Gastrocnemius medialis (tissue), 4 donors: ENCODE data around the gene HIVEP2. TPM values are rescaled to one million over a fixed set of nuclear protein-coding genes. Genes with fewer than 3 reads are reported as not detected.

Experiments used
- ATAC-seq, 2 donors: fragments of 150-250 bp; one replicate each; pipeline ENCODE4 v1.9.1; 2016
- DNase-seq, 2 donors: peaks; one replicate each; pipeline ENCODE4 v3.0.0-alpha.2; 2019
- H3K27ac ChIP-seq, 4 donors: fragments of 200-600 bp; sonication (generic); 1 replicate in 1 of 4; 2 replicates in 3 of 4; pipeline ENCODE4 v1.5.1; 2016 to 2018; ENCODE audit warnings: mild to moderate bottlenecking in 2 of 4, moderate library complexity in 1 of 4
- H3K27me3 ChIP-seq, 3 donors: fragments of 200-600 bp; sonication (generic) in 2 of 3; 1 replicate in 1 of 3; 2 replicates in 2 of 3; pipeline versions ENCODE4 v1.5.1 to v1.6.0; 2016 to 2019; ENCODE audit warnings: mild to moderate bottlenecking in 1 of 3, moderate library complexity in 1 of 3
- H3K36me3 ChIP-seq, 2 donors: fragments of 200-600 bp; sonication (generic) in 1 of 2; one replicate each; pipeline ENCODE4 v1.5.1; 2017 to 2018
- H3K4me1 ChIP-seq, 2 donors: fragments of 200-600 bp; sonication (generic) in 1 of 2; one replicate each; pipeline ENCODE4 v1.5.1; 2016 to 2017; ENCODE audit warnings: mild to moderate bottlenecking in 2 of 2
- H3K4me3 ChIP-seq, 4 donors: fragments of 200-600 bp; sonication (generic) in 3 of 4; 1 replicate in 1 of 4; 2 replicates in 3 of 4; pipeline ENCODE4 v1.5.1; 2016 to 2019; ENCODE audit warnings: mild to moderate bottlenecking in 2 of 4
- H3K9me3 ChIP-seq, 3 donors: fragments of 200-600 bp; sonication (generic) in 2 of 3; 1 replicate in 1 of 3; 2 replicates in 2 of 3; pipeline ENCODE4 v1.5.1; 2016 to 2019
- CTCF ChIP-seq, 5 experiments: fragments of 450-650 bp in 3 of 5; fragments of 200-600 bp in 2 of 5; sonication (generic) in 2 of 5; IDR thresholded peaks in 4 of 5; conservative IDR thresholded peaks in 1 of 5; 1 replicate in 4 of 5; 2 replicates in 1 of 5; pipeline ENCODE4 v1.5.1; 2016 to 2019; ENCODE audit warnings: antibody characterized with exemption in 5 of 5, mild to moderate bottlenecking in 3 of 5, moderate library complexity in 3 of 5
- POLR2A ChIP-seq, 2 donors: fragments of 450-650 bp; IDR thresholded peaks; one replicate each; pipeline ENCODE4 v1.6.1; 2017; ENCODE audit warnings: antibody characterized with exemption in 2 of 2, mild to moderate bottlenecking in 2 of 2, moderate library complexity in 2 of 2
- in situ Hi-C, 4 donors: fragments of 200-750 bp; cut with MboI; loops; one replicate each; pipeline versions ENCODE4 v1.15.0 to v1.8.0; 2017; ENCODE audit warnings: low sequenced_read_pairs in 4 of 4
- intact Hi-C: fragments of 100-400 bp; cut with DNase I; formaldehyde crosslinking; loops from one replicate; pipeline ENCODE4 v1.15.1; 2023; ENCODE audit warnings: low total_unique reads
- total RNA-seq, 4 donors: library from RNA; depleted of rRNA; stranded (reverse); fragments of >200 nt; gene quantifications; one replicate each; pipeline versions ENCODE4 v1.1.0 to v1.2.3, GENCODE V29; 2016

The HIVEP2 gene
- total RNA-seq, 4 donors from 2014 or later = 15.9 to 29.4 (median 25.3) TPM

DNA sequence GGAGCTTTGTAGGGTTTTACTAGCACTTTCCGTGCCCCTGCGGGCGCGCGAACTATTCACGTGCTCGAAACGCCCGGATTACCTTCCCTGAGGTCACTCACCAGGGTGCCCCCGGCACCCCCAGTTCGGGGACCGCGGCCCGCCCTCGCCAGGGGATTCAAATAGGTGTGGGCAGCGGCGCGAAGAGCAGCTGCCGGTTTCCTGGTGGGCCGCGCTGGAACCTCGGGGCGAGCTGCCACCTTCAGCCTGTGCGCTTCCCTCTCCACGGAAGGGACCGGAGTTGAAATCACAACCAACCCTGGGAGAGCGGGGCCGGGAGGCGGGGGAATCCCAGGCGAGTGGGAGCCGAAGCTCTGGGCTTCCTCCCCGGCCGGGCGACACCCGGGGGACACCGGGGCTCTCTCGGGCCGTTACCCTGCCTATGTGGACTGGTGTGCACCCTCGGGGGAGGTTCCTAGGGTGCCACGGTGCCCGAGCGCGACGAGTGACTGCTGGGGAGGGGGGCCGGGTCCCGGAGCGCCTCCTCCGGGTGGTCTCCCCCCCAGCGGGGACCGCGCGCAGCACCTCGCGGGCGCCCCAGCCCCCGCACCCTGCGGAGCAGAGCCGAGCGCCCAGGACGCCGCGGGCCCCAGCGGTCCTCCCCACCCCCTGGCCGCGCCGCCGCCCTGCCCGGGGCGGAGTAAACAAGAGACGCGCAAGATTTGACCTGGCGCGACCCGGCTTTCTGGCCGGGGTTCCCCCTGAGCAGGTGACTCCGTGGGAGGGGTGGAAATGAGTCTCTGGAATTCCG lies 2.1 kb upstream of the HIVEP2 start:
- in situ Hi-C loops = loop anchor here in 2 of 4 donors (10.0 to 25.0 kb wide), 4 partner anchors 52 to 110 kb away; no protein-coding TSS in a partner anchor
- TF ChIP-seq POLR2A (IDR thresholded peaks at IDR 0.05) = peak; percentile 89 to 97
- peak in 1 of 5 experiments; percentile 16 for TF ChIP-seq CTCF (IDR thresholded peaks at IDR 0.05 in 4 of 5, conservative IDR thresholded peaks at IDR 0.05 in 1 of 5)

DNA sequence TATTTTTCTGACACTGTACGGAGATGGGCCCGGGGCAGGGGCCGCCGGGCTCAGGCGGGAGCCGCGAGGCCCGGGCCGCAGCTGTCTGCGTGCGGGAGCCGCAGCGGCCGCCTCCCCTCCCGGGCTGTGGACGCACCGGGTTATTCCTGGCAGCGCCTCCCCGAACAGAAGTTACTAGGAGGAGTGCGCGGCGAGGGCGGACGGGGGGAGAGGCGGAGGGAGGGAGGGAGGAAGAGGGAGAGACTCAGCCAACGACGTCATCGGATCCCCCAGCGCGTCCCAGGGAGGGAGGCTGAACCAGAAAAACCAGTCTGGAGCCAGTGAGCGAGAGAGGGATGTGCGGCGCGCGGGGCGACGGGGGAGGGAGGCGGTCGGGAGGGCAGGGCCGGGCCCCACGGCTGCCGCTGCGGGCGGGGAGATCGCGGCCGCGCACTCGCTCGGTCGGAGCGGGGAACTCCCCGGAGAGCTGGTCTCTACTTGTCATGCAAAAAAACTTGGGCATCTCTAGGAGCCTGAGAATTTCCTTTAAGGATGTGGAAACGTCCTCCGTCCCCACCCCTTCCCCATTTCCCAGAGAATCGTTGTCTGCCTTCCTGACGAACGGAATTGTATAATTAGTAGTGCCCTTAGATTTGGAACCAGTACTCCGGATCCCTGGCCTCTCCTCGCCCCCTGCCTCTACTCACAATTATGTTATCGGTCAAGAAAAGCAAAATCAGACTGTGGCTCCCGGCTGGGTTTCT lies 1.4 kb upstream of the HIVEP2 start:
- H3K4me3 ChIP-seq = peak overlapping the region; percentile 82 to 98 (median 88)
- no peaks in the 10 kb centered on the region for H3K9me3 ChIP-seq
- ATAC-seq (peak; percentile 66 to 68), DNase-seq (peak; percentile 99)
- peak overlapping the region; percentile 94 to 100 (median 98) for H3K27ac ChIP-seq
- TF ChIP-seq CTCF (IDR thresholded peaks at IDR 0.05 in 4 of 5, conservative IDR thresholded peaks at IDR 0.05 in 1 of 5) = no peak
- peak; percentile 91 to 96 for TF ChIP-seq POLR2A (IDR thresholded peaks at IDR 0.05)
- intact Hi-C loops (loop anchor here (1.0 to 5.0 kb wide), 5 partner anchors 20 to 124 kb away; partner anchors contain the start of gene AIG1), in situ Hi-C loops (loop anchor here in 2 of 4 donors (10.0 to 25.0 kb wide), 4 partner anchors 52 to 109 kb away; no protein-coding TSS in a partner anchor)
- peaks cover 28 to 33% of the 10 kb centered on the region in 2 donors for H3K4me1 ChIP-seq
- no peaks in the 10 kb centered on the region for H3K36me3 ChIP-seq
- no peaks in the 10 kb centered on the region for H3K27me3 ChIP-seq

More for the DNA sequence above, 2.1 kb upstream of the HIVEP2 start:
- no peaks in the 10 kb centered on the region for H3K36me3 ChIP-seq
- peaks cover 21 to 25% of the 10 kb centered on the region in 2 donors for H3K4me1 ChIP-seq
- no peaks in the 10 kb centered on the region for H3K9me3 ChIP-seq
- intact Hi-C loops = loop anchor here (1.0 to 5.0 kb wide), 5 partner anchors 21 to 125 kb away; partner anchors contain the start of gene AIG1
- ATAC-seq = peak; percentile 40 to 45
- H3K4me3 ChIP-seq = peak overlapping the region; percentile 82 to 98 (median 88)
- no peaks in the 10 kb centered on the region for H3K27me3 ChIP-seq
- peak; percentile 87 to 93 for DNase-seq
- H3K27ac ChIP-seq = peak overlapping the region; percentile 94 to 100 (median 98)

GRCh38 chr6:142945446-142946180 lies 637 bp upstream of the HIVEP2 start:
- in situ Hi-C loops = loop anchor here in 2 of 4 donors (10.0 to 25.0 kb wide), 4 partner anchors 51 to 109 kb away; no protein-coding TSS in a partner anchor

More at GRCh38 chr6:142945446-142946180, 637 bp upstream of the HIVEP2 start:
- H3K9me3 ChIP-seq = no peaks in the 10 kb centered on the region
- H3K36me3 ChIP-seq = no peaks in the 10 kb centered on the region
- H3K27ac ChIP-seq = peak overlapping the region; percentile 94 to 100 (median 98)
- intact Hi-C loops = loop anchor here (1.0 to 5.0 kb wide), 6 partner anchors 19 to 249 kb away; partner anchors contain the start of gene AIG1
- ATAC-seq = peak; percentile 28 to 39
- peaks cover 36 to 40% of the 10 kb centered on the region in 2 donors for H3K4me1 ChIP-seq
- H3K4me3 ChIP-seq = peak overlapping the region; percentile 82 to 98 (median 88)
- TF ChIP-seq CTCF (IDR thresholded peaks at IDR 0.05 in 4 of 5, conservative IDR thresholded peaks at IDR 0.05 in 1 of 5) (no peak), POLR2A (IDR thresholded peaks at IDR 0.05) (no peak)
- no peaks in the 10 kb centered on the region for H3K27me3 ChIP-seq
- DNase-seq = peak; percentile 50 to 51
